Progenitor cell of endocrine pancreas (in vitro differentiated cells): ENCODE data around the gene CNOT6L. TPM values are rescaled to one million over a fixed set of nuclear protein-coding genes. Genes with fewer than 3 reads are reported as not detected.

Experiments used
- DNase-seq: peaks from one replicate; pipeline ENCODE4 v3.0.0; 2021; ENCODE audit warnings: low spot score; ENCODE audit not compliant: unreplicated experiment
- H3K27ac Mint-ChIP-seq: 2 replicates; pipeline ENCODE4 v1.8.0; 2021; ENCODE audit warnings: mild to moderate bottlenecking, moderate library complexity, mixed read lengths
- H3K27me3 Mint-ChIP-seq: 2 replicates; pipeline ENCODE4 v1.8.0; 2021; ENCODE audit warnings: mixed read lengths
- H3K36me3 Mint-ChIP-seq: 2 replicates; pipeline ENCODE4 v1.8.0; 2022; ENCODE audit warnings: mixed read lengths; ENCODE audit not compliant: insufficient read depth
- H3K4me1 Mint-ChIP-seq: 2 replicates; pipeline ENCODE4 v1.8.0; 2021; ENCODE audit warnings: low read depth, mixed read lengths
- H3K4me3 Mint-ChIP-seq: 2 replicates; pipeline ENCODE4 v1.8.0; 2021; ENCODE audit warnings: low read depth, mild to moderate bottlenecking, moderate library complexity, mixed read lengths
- H3K9me3 Mint-ChIP-seq: 2 replicates; pipeline ENCODE4 v1.8.0; 2021; ENCODE audit warnings: low read depth, mixed read lengths
- CTCF ChIP-seq: fragments of 200-600 bp; sonication (generic); IDR thresholded peaks from one replicate; pipeline ENCODE4 v1.5.0; 2021; ENCODE audit warnings: antibody characterized with exemption, mild to moderate bottlenecking; ENCODE audit not compliant: unreplicated experiment
- total RNA-seq: library from RNA; stranded (reverse); gene quantifications from 2 replicates; pipeline ENCODE4 v1.2.1, GENCODE V29; 2021

CNOT6L gene
- total RNA-seq, 1 donor from 2014 or later = 39.7 TPM

DNA sequence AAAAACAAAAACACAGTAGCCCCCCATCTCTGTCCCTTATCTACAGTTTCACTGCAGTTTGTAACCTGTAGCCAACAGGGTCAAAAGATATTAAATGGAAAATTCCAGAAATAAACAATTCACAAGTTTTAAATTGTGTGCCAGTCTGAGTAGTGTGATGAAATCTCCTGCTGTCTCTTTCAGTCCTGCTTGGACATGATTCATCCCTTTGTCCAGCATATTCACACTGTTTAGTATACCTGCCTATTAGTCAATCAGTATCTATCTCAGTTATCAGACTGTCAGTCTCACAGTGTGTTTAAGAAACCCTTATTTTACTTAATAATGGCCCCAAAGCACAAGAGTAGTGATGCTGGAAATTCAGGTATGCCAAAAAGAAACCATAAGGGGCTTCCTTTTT is 21.9 kb downstream of the CNOT6L start:
- no peak for TF ChIP-seq CTCF
- DNase-seq = no peak
- Mint-ChIP-seq H3K36me3 (no peaks in the 10 kb centered on the region), H3K9me3 (no peaks in the 10 kb centered on the region), H3K27me3 (no peaks in the 10 kb centered on the region), H3K4me3 (no peak overlapping the region), H3K4me1 (peaks cover 10% of the 10 kb centered on the region), H3K27ac (no peak overlapping the region)

DNA sequence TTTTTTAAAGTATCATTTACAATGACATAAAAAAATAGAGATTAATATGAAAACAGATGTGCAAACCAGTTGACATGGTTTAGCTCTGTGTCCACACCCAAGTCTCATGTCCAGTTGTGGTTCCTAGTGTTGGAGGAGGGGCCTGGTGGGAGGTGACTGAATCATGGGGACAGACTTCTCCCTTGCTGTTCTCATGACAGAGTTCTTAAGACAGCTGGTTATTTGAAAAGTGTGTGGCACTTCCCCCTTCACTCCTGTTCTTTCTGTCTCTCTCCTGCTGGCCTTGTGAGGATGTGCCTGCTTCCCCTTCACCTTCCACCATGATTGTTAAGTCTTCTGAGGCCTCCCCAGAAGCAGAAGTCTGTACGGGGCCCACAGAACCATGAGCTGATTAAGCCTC is 23.8 kb downstream of the CNOT6L start:
- H3K27me3 Mint-ChIP-seq = no peaks in the 10 kb centered on the region
- no peak for DNase-seq
- no peak overlapping the region for H3K4me3 Mint-ChIP-seq
- H3K4me1 Mint-ChIP-seq = peaks cover 5% of the 10 kb centered on the region
- H3K27ac Mint-ChIP-seq = peak overlapping the region; percentile 39
- TF ChIP-seq CTCF = no peak
- no peaks in the 10 kb centered on the region for H3K9me3 Mint-ChIP-seq
- H3K36me3 Mint-ChIP-seq = no peaks in the 10 kb centered on the region

DNA sequence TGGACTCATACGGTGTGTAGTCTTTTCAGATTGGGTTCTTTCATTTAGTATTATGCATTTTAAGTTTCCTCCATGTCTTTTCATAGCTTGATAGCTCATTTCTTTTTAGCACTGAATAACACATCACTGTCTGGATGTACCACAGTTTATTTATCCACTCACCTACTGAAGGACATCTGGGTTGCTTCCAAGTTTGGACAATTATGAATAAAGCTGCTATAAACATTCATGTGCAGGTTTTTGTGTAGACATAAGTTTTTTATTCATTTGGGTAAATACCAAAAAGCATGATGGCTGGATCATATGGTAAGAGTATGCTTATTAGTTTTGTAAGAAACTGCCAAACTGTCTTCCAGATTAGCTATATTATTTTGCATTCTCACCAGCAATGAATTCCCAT is 29.0 kb downstream of the CNOT6L start:
- TF ChIP-seq CTCF = no peak
- no peaks in the 10 kb centered on the region for H3K27me3 Mint-ChIP-seq
- H3K4me1 Mint-ChIP-seq = peaks cover 2% of the 10 kb centered on the region
- H3K36me3 Mint-ChIP-seq = no peaks in the 10 kb centered on the region
- no peak overlapping the region for H3K4me3 Mint-ChIP-seq
- no peaks in the 10 kb centered on the region for H3K9me3 Mint-ChIP-seq
- no peak overlapping the region for H3K27ac Mint-ChIP-seq
- DNase-seq = no peak

- H3K27me3 Mint-ChIP-seq = no peaks in the 10 kb centered on the region
- TF ChIP-seq CTCF = no peak
- H3K36me3 Mint-ChIP-seq = no peaks in the 10 kb centered on the region
- DNase-seq = no peak
- H3K4me1 Mint-ChIP-seq = peaks cover 5% of the 10 kb centered on the region
- H3K4me3 Mint-ChIP-seq = no peak overlapping the region
- H3K27ac Mint-ChIP-seq = peak overlapping the region; percentile 71
- no peaks in the 10 kb centered on the region for H3K9me3 Mint-ChIP-seq
Observed at GRCh38 chr4:77788990-77789389, 30.2 kb downstream of the CNOT6L start.

DNA sequence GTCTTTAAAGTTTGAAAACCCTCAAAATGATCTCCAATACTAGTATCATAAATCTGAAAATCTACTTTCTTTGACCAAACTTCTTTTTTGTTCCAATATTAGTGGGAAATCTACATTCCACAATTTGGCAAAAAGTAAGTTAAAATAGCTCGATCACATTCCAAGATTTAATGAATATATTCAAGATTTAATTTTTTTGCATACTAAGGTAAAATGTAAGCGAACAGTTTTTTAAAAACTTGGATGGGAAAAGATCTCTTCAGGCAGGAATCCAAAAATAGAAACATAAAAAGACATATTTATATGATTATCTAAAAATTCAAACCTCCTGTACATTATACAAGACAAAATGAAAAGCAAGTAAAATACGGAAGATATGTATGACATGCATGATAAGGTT is 31.2 kb downstream of the CNOT6L start:
- Mint-ChIP-seq H3K4me1 (peaks cover 8% of the 10 kb centered on the region), H3K27me3 (no peaks in the 10 kb centered on the region), H3K36me3 (no peaks in the 10 kb centered on the region), H3K9me3 (no peaks in the 10 kb centered on the region), H3K27ac (no peak overlapping the region), H3K4me3 (no peak overlapping the region)
- no peak for DNase-seq
- no peak for TF ChIP-seq CTCF

DNA sequence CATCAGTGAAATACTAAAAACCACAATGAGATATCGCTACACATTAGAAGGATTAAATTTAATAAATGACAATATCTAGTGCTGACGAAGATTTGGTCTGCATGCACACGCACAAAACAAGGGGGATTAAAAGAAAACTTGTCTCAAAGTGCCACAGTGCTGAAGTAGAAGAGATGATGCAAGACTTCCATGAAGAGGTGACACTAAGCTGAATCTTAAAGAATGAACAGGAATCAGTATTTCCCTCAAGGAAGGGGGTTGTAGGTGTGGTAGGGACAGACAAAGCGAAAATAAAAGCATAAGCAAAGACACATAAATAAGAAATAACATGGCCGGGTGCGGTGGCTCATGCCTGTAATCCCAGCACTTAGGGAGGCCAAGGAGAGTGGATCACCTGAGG is 33.5 kb downstream of the CNOT6L start:
- Mint-ChIP-seq H3K4me1 (peaks cover 17% of the 10 kb centered on the region), H3K4me3 (no peak overlapping the region), H3K27ac (no peak overlapping the region), H3K36me3 (no peaks in the 10 kb centered on the region), H3K27me3 (no peaks in the 10 kb centered on the region), H3K9me3 (no peaks in the 10 kb centered on the region)
- DNase-seq = no peak
- no peak for TF ChIP-seq CTCF
